GM21526 (cell line): ENCODE measurements around the gene GUCY2D.
"Not testable (repeated sequence)": the region's sequence is repeated elsewhere in the genome, so short reads cannot be mapped to it uniquely, and the experiment has no call there.

ENCODE experiments used
- ATAC-seq: cut with Tn5 transposase; IDR thresholded peaks from one replicate; pipeline ENCODE4 v1.9.1; 2021; ENCODE audit warnings: moderate library complexity; ENCODE audit not compliant: unreplicated experiment, low FRiP score

GUCY2D gene

GRCh38 chr17:8001976-8002720 is at the start of gene GUCY2D:
GUCY2D (plus strand) TSS chr17:8002615; CDS start chr17:8003048, 433 bp downstream.
- ATAC-seq: no peak

GRCh38 chr17:7953266-7953665 is 49.1 kb upstream of the GUCY2D start:
- ATAC-seq: not testable (repeated sequence)

GRCh38 chr17:7955414-7956227 is 46.8 kb upstream of the GUCY2D start:
- no peak for ATAC-seq

GRCh38 chr17:7956228-7956965 is 46.0 kb upstream of the GUCY2D start:
- no peak for ATAC-seq

- ATAC-seq: no peak
These were observed 42.7 kb upstream of the GUCY2D start for GRCh38 chr17:7959503-7960253.

GRCh38 chr17:7961421-7961820 is 41.0 kb upstream of the GUCY2D start:
- no peak for ATAC-seq

GRCh38 chr17:7967751-7968150 is 34.7 kb upstream of the GUCY2D start:
- no peak for ATAC-seq

GRCh38 chr17:7969433-7969832 is 33.0 kb upstream of the GUCY2D start:
- ATAC-seq: no peak

GRCh38 chr17:7971651-7972050 is 30.8 kb upstream of the GUCY2D start:
- ATAC-seq: no peak

GRCh38 chr17:7972131-7972785 is 30.2 kb upstream of the GUCY2D start:
- ATAC-seq: no peak

- ATAC-seq: no peak
These were observed 27.7 kb upstream of the GUCY2D start for GRCh38 chr17:7974638-7975131.

- ATAC-seq: no peak
These were observed 25.4 kb upstream of the GUCY2D start for GRCh38 chr17:7977039-7977438.

GRCh38 chr17:7977805-7978204 is 24.6 kb upstream of the GUCY2D start:
- no peak for ATAC-seq

- ATAC-seq: no peak
These were observed 20.2 kb upstream of the GUCY2D start for GRCh38 chr17:7982173-7982572.

- ATAC-seq: no peak
These were observed 19.7 kb upstream of the GUCY2D start for GRCh38 chr17:7982666-7983065.

- ATAC-seq: no peak
These were observed 17.5 kb upstream of the GUCY2D start for GRCh38 chr17:7984904-7985303.

- ATAC-seq: no peak
These were observed 15.1 kb upstream of the GUCY2D start for GRCh38 chr17:7987112-7987893.

GRCh38 chr17:7988750-7989178 is 13.7 kb upstream of the GUCY2D start:
- ATAC-seq: no peak
